ENCODE data around the gene STOX2. TPM values are rescaled to one million over a fixed set of nuclear protein-coding genes. Genes with fewer than 3 reads are reported as not detected.

The STOX2 gene
- total RNA-seq, 1 donor: 1.5 TPM

GRCh38 chr4:184022679-184023383 is 117.7 kb downstream of the STOX2 start:
- no peak overlapping the region for H3K4me3 ChIP-seq (ENCODE audit: low read depth, low read length)
- TF ChIP-seq CTCF (IDR thresholded peaks at IDR 0.05; ENCODE audit: insufficient read depth, low read length): no peak
- no peak for DNase-seq (ENCODE audit: low read depth)

GRCh38 chr4:184024637-184025036 is 119.5 kb downstream of the STOX2 start:
- no peak for DNase-seq (ENCODE audit: low read depth)
- H3K4me3 ChIP-seq (ENCODE audit: low read depth, low read length): no peak overlapping the region
- TF ChIP-seq CTCF (IDR thresholded peaks at IDR 0.05; ENCODE audit: insufficient read depth, low read length): no peak

GRCh38 chr4:184028561-184029374 is 123.7 kb downstream of the STOX2 start:
- TF ChIP-seq CTCF (IDR thresholded peaks at IDR 0.05; ENCODE audit: insufficient read depth, low read length): no peak
- H3K4me3 ChIP-seq (ENCODE audit: low read depth, low read length): no peak overlapping the region
- no peak for DNase-seq (ENCODE audit: low read depth)

GRCh38 chr4:184030036-184030435 is 124.9 kb downstream of the STOX2 start:
- DNase-seq (ENCODE audit: low read depth): no peak
- no peak for TF ChIP-seq CTCF (IDR thresholded peaks at IDR 0.05; ENCODE audit: insufficient read depth, low read length)
- H3K4me3 ChIP-seq (ENCODE audit: low read depth, low read length): no peak overlapping the region

GRCh38 chr4:184030764-184031163 is 125.7 kb downstream of the STOX2 start:
- no peak for DNase-seq (ENCODE audit: low read depth)
- TF ChIP-seq CTCF (IDR thresholded peaks at IDR 0.05; ENCODE audit: insufficient read depth, low read length): no peak
- no peak overlapping the region for H3K4me3 ChIP-seq (ENCODE audit: low read depth, low read length)

GRCh38 chr4:184032091-184032490 is 127.0 kb downstream of the STOX2 start:
- no peak overlapping the region for H3K4me3 ChIP-seq (ENCODE audit: low read depth, low read length)
- TF ChIP-seq CTCF (IDR thresholded peaks at IDR 0.05; ENCODE audit: insufficient read depth, low read length): no peak
- DNase-seq (ENCODE audit: low read depth): no peak
